ENCODE data around the gene CTAG2.
"Not testable (repeated sequence)": the region's sequence is repeated elsewhere in the genome, so short reads cannot be mapped to it uniquely, and the experiment has no call there.

The CTAG2 gene

DNA sequence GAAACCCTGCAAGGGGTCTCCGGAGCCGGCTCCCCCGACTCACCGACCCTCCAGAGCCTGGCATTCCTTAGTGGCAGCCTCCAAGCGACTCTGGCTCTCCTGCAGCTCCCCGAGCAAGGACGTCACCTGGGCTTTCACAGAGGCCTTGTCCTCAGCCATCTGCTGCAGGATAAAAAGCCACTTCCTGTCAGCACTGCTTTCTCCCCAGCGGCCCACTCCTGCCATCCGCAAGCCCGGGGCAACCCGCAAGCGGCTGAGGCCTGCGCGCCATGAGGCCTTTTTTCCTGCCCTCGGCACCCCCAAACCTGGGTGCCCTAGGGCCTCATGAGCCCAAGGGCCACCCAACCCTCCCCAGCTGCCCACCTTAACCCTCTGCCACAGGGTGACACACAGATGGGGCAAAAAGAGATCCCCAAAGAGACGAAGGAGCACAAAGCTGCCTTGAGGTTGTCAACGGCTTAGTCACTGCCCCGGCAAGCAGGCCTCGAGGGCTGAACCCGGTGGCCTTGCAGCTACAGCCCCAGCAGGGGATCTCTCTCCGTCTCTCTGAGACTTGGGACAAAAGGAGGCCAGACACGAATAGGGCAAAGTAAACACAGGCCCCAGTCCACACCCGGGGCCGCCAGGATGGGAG, 7.5 kb downstream of the CTAG2 start:
- not testable (repeated sequence) for DNase-seq

GRCh38 chrX:154643708-154644107, 9.7 kb downstream of the CTAG2 start:
- DNase-seq = not testable (repeated sequence)

DNA sequence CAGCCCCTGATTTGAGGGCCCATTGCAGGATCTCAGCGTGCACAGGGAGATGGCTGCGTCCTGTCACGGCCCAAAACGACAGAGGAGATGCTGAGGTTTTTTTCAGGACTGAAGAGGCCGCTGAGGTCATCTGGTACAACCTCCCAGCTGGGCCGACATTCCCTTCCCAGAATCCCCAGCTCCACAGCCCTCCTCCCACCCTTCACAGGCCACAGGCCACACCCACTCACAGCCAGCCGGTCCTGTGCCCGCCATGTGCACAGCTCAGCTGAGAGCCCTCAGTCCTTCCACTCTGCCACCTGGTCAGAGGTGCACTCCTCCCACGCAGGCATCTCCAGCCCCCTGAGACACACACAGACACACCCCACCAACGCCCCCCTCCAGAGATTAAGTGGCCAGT, 11.6 kb downstream of the CTAG2 start:
- not testable (repeated sequence) for DNase-seq

DNA sequence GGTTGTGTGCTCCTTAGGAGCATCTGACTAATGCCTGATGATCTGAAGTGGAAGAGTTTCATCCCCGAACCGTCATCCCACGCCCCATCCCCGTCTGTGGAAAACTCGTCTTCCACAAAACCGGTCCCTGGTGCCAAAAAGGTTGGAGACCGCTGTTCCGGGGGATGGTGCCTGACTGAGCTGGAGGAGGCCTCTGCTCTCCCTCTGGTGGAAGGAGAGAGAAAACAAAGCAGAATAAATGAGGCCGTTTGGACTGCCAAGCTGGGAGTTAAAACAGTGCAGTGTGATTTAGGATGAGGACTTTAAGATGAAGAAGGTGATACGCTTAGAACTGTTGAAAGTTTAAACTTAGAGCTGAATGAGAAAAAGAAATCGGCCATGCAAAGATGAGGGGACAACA, 19.7 kb downstream of the CTAG2 start:
- not testable (repeated sequence) for DNase-seq

DNA sequence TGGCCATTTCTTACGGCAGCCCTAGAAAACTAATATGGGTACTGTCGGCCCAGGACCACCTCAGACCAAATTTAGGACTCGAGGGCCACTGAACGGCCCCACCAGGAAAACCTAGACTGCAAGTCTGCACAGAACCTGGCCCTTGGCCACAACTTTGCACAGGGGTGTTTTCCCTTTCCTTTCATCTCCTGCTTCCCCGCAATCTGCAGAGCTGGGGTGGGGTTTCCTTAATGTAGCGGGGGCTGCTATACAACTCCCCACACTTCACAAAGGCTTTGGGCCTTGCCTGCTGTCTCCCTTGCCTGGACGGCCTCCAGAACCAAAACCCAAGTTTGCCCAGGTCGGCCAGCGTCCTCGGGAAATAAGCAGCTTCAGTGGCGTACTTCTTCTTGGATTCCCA, 22.4 kb downstream of the CTAG2 start:
- not testable (repeated sequence) for DNase-seq

GRCh38 chrX:154628960-154629359, 24.4 kb downstream of the CTAG2 start:
- not testable (repeated sequence) for DNase-seq

- DNase-seq = not testable (repeated sequence)
These were observed 32.5 kb downstream of the CTAG2 start for GRCh38 chrX:154620767-154621414.

- DNase-seq = not testable (repeated sequence)
These were observed 34.2 kb downstream of the CTAG2 start, which contains the start of gene CTAG1B for GRCh38 chrX:154619182-154619581. Gene CTAG1B (minus strand): TSS chrX:154619282. CDS start chrX:154619218, 64 bp downstream.

DNA sequence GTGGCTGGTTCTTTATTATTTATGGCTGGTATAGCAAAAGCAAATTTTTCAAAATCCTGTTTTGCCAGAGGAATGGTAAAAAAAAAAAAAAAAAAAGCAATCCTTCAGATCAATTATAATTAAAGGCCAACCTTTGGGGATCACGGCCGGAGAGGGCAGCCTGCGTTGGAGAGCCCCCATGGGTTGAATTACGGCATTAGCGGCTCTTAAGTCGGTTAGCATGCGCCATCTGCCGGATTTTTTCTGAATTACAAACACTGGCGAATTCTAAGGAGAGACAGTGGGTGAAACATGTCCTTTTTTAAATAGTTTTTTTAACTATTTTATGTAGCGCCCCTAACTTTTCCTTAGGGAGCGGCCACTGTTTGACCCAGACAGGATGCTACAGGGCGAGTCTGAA, 39.8 kb downstream of the CTAG2 start:
- not testable (repeated sequence) for DNase-seq

- not testable (repeated sequence) for DNase-seq
These were observed 42.2 kb downstream of the CTAG2 start for GRCh38 chrX:154611146-154611545.

DNA sequence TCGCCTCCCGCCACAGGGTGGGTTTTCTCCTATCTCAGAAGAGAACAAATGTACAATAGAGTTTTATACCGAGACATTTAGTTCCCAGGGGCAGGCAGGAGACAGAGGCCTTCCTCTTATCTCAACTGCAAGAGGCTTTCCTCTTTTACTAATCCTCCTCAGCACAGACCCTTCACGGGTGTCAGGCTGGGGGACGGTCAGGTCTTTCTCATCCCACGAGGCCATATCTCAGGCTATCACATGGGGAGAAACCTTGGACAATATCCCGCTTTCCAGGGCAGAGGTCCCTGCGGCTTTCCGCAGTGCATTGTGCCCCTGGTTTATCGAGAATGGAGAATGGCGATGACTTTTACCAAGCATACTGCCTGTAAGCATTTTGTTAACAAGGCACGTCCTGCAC, 44.6 kb downstream of the CTAG2 start:
- not testable (repeated sequence) for DNase-seq

GRCh38 chrX:154607976-154608375, 45.4 kb downstream of the CTAG2 start:
- not testable (repeated sequence) for DNase-seq

DNA sequence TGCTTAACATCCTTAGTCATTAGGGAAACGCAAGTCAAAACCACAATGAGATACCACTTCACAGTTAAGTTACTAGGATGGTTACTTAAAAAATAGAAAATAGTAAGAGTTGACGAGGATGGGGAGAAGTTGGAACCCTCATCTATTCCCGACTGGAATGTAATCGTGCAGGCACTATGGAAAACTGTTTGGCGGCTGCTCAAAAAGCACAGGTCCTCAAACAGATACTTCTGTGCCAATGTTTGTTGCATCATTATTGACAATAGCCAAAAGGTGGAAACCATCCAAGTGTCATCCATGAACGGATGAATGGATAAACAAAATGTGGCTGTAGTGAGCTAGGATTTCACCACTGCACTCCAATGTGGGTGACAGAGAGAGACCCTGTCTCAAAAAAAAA, 46.0 kb downstream of the CTAG2 start:
- DNase-seq = no peak

DNA sequence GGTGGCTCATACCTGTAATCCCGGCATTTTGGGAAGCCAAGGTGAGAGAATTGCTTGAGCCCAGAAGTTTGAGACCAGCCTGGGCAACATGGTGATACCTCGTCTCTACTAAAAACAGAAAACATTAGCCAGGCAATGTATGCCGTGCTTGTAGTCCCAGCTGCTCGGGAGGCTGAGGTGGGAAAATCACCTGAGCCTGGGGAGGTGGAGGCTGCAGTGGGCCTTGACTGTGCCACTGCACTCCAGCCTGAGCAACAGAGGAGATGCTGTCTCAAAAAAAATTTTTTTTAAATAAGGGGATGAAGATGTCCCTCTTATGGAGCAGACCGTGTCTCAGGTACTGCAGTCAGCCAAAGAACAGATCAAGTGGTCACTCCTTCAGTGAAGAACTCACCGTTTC, 47.8 kb downstream of the CTAG2 start:
- DNase-seq = no peak

DNA sequence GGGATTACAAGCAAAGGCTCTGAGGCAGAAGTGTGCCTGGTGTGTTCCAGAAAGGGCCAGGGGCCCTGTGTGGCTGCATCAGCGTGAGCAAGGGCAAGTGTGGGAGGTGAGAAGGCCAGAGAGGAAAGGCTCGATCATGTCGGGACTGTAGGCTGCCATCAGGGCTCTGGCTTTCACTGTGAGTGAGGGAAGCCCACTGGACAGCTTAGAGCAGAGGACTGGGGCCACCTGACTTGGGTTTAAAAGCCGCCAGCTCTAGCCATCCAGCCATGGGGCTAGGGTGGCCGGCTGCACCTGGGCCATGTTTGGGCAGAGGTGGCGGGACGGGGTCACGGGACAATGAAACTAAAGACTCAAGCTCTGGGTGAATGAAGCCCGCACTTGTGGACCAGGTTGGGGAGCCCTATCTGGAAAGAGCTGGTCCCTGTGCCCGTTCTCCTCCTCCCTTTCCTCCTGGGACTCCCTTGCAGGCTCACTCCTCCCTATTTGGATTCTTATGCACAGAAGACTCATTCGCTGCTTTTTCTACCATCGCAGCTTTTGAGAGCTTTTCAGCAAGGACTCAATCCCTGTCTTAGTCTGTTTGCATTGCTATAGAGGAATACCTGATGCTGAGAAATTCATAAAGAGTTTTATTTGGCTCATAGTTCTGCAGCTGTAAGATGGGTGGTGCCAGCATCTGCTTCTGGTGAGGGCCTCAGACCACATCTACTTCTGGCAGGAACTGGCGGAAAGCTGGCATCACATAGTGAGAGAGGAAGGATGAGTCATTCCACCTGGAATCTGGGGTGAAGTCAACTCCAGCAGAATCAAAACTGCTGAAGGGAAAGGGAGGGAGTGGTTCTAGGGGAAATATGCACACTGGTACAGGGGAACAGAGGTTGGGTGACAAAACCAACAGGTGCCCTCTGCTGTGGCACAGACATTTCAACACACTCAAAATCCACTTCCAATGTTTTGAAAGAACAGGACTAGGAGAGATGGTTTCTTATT, 49.6 kb downstream of the CTAG2 start:
- DNase-seq = no peak

- no peak for DNase-seq
These were observed 50.5 kb downstream of the CTAG2 start for GRCh38 chrX:154602766-154603437.

- no peak for DNase-seq
These were observed 51.2 kb downstream of the CTAG2 start for GRCh38 chrX:154602226-154602625.
